Measurements from ENCODE around the gene CEP290.
A peak's percentile ranks its signal among the peaks of the same experiment; 100 is the strongest.

The CEP290 gene

DNA sequence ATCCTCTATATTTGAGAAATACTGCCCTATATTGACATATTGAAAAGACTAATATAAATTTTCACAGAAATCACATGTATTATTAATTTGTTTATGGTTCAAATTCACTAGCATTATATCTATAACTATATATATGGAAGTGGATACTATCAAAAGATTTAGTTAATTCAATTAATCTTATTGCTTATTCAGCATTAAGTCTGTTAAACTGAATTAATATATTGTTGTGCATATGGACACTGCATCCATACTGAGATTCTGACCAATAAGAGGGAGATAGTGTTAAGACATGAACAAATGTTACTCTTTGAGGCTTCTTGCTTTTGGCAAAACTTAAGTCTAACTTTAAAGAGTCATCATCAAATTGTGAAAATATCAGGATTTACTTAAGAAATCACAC is 60.6 kb downstream of the CEP290 start:
- no peak overlapping the region for H3K18ac ChIP-seq (ENCODE audit: low read depth in 1 of 2, low read length in 2 of 2)
- H3K27me3 ChIP-seq (ENCODE audit: control insufficient read depth in 1 of 2, insufficient read depth in 1 of 2, low read length in 2 of 2) = no peaks in the 10 kb centered on the region
- no peak overlapping the region for H2BK15ac ChIP-seq (ENCODE audit: low read depth, poor library complexity, severe bottlenecking)
- H3K9me3 ChIP-seq (ENCODE audit: control insufficient read depth, low read length) = no peaks in the 10 kb centered on the region
- peaks cover 7 to 85% of the 10 kb centered on the region in 2 experiments for H3K36me3 ChIP-seq (ENCODE audit: control insufficient read depth in 1 of 2, insufficient read depth in 2 of 2, low read depth in 1 of 2, low read length in 2 of 2)
- H3K79me1 ChIP-seq (replicated peaks; ENCODE audit: low read length, poor library complexity, severe bottlenecking) = peaks cover 2% of the 10 kb centered on the region
- H2BK5ac ChIP-seq (ENCODE audit: low read depth, low read length, poor library complexity, severe bottlenecking) = no peak overlapping the region
- H4K91ac ChIP-seq (ENCODE audit: low read length) = no peak overlapping the region
- no peak overlapping the region for H2AFZ ChIP-seq (ENCODE audit: low read depth, low read length)
- no peak overlapping the region for H3K23ac ChIP-seq (ENCODE audit: low read length in 2 of 2)
- H2BK120ac ChIP-seq (ENCODE audit: low read depth, low read length) = no peak overlapping the region
- no peak overlapping the region for H3K27ac ChIP-seq (ENCODE audit: low read length, poor library complexity, severe bottlenecking)
- H3K4me1 ChIP-seq (ENCODE audit: control insufficient read depth, insufficient read depth, low read depth, low read length) = no peaks in the 10 kb centered on the region
- no peak overlapping the region for H3K4me2 ChIP-seq (ENCODE audit: low read length, poor library complexity, severe bottlenecking)
- H2BK12ac ChIP-seq (ENCODE audit: low read length in 2 of 2) = no peak overlapping the region
- no peak overlapping the region for H4K8ac ChIP-seq (ENCODE audit: low read length)
- no peak overlapping the region for H2AK5ac ChIP-seq (ENCODE audit: low read length, severe bottlenecking)
- H3K9ac ChIP-seq (ENCODE audit: low read length) = no peak overlapping the region
- no peak overlapping the region for H3K4ac ChIP-seq (ENCODE audit: low read depth in 1 of 2, low read length in 2 of 2)
- H3K14ac ChIP-seq (ENCODE audit: low read length in 2 of 2) = no peak overlapping the region
- no peak for DNase-seq
- no peak overlapping the region for H3K4me3 ChIP-seq (ENCODE audit: insufficient read depth in 1 of 2, low read depth in 1 of 2, low read length in 2 of 2)

DNA sequence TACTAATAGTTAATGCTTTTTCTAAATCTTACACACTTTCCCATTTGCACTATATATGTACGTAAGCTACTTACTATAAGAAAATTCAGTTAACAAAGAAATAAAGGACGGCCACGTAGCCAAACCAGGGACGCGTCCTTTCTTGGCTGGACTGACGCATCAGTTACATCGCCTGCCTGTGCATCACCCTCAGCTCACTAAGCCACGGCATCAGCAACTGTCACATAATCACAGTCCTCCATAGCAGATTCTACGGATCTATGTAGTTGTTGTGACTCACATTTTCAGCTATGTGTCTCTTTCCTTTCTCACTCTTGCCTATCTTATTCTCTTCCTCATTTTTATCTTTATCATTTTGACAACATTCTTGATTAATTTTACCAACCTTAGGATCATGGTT is 74.6 kb downstream of the CEP290 start:
- 95% methylated on average over 9 of the region's 9 CpGs for WGBS

DNA sequence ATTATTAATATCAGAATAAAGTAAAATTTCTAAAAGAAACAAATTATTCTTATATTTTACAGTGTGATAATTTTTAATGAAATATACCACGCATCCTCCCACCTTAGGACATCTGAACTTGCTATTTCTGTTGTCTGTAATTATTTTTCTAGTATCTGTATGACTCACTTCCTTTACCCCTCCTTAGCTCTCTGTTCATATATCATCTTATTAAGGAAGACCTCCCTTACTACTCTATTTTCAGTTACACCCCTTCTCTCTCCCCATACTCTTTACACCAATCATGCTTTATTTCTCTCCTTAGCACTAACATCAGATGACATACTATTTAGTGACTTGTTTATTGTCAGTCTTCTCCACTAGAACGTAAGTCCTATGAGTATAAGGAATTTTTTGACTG is 78.5 kb downstream of the CEP290 start:
- Histone ChIP-seq H3K9ac (ENCODE audit: low read length) (no peak overlapping the region), H3K14ac (ENCODE audit: low read length in 2 of 2) (no peak overlapping the region), H3K9me3 (ENCODE audit: control insufficient read depth, low read length) (no peaks in the 10 kb centered on the region), H2AFZ (ENCODE audit: low read depth, low read length) (no peak overlapping the region), H2BK12ac (ENCODE audit: low read length in 2 of 2) (no peak overlapping the region), H2BK15ac (ENCODE audit: low read depth, poor library complexity, severe bottlenecking) (no peak overlapping the region), H3K4me2 (ENCODE audit: low read length, poor library complexity, severe bottlenecking) (no peak overlapping the region), H4K8ac (ENCODE audit: low read length) (no peak overlapping the region), H3K36me3 (ENCODE audit: control insufficient read depth in 1 of 2, insufficient read depth in 2 of 2, low read depth in 1 of 2, low read length in 2 of 2) (peaks cover 4 to 52% of the 10 kb centered on the region in 2 experiments), H4K91ac (ENCODE audit: low read length) (no peak overlapping the region), H3K27me3 (ENCODE audit: control insufficient read depth in 1 of 2, insufficient read depth in 1 of 2, low read length in 2 of 2) (no peaks in the 10 kb centered on the region), H3K4me3 (ENCODE audit: insufficient read depth in 1 of 2, low read depth in 1 of 2, low read length in 2 of 2) (no peak overlapping the region), H2BK120ac (ENCODE audit: low read depth, low read length) (no peak overlapping the region), H3K4me1 (ENCODE audit: control insufficient read depth, insufficient read depth, low read depth, low read length) (peaks cover under 1% of the 10 kb centered on the region), H2BK5ac (ENCODE audit: low read depth, low read length, poor library complexity, severe bottlenecking) (no peak overlapping the region), H3K79me1 (replicated peaks; ENCODE audit: low read length, poor library complexity, severe bottlenecking) (no peaks in the 10 kb centered on the region), H3K4ac (ENCODE audit: low read depth in 1 of 2, low read length in 2 of 2) (no peak overlapping the region), H2AK5ac (ENCODE audit: low read length, severe bottlenecking) (no peak overlapping the region), H3K18ac (ENCODE audit: low read depth in 1 of 2, low read length in 2 of 2) (no peak overlapping the region), H3K23ac (ENCODE audit: low read length in 2 of 2) (no peak overlapping the region), H3K27ac (ENCODE audit: low read length, poor library complexity, severe bottlenecking) (no peak overlapping the region)
- DNase-seq = peak; percentile 70
- no CpG with 5 or more reads among the region's 2 CpGs for WGBS

More for the DNA sequence above, 74.6 kb downstream of the CEP290 start:
- Histone ChIP-seq H2BK5ac (ENCODE audit: low read depth, low read length, poor library complexity, severe bottlenecking) (no peak overlapping the region), H3K18ac (ENCODE audit: low read depth in 1 of 2, low read length in 2 of 2) (no peak overlapping the region), H3K27ac (ENCODE audit: low read length, poor library complexity, severe bottlenecking) (no peak overlapping the region), H2BK15ac (ENCODE audit: low read depth, poor library complexity, severe bottlenecking) (no peak overlapping the region), H3K23ac (ENCODE audit: low read length in 2 of 2) (no peak overlapping the region), H4K8ac (ENCODE audit: low read length) (no peak overlapping the region), H3K4ac (ENCODE audit: low read depth in 1 of 2, low read length in 2 of 2) (no peak overlapping the region), H3K4me3 (ENCODE audit: insufficient read depth in 1 of 2, low read depth in 1 of 2, low read length in 2 of 2) (no peak overlapping the region), H3K36me3 (ENCODE audit: control insufficient read depth in 1 of 2, insufficient read depth in 2 of 2, low read depth in 1 of 2, low read length in 2 of 2) (peaks cover 0 to 61% of the 10 kb centered on the region in 2 experiments), H2BK12ac (ENCODE audit: low read length in 2 of 2) (no peak overlapping the region), H2BK120ac (ENCODE audit: low read depth, low read length) (no peak overlapping the region), H4K91ac (ENCODE audit: low read length) (no peak overlapping the region), H2AFZ (ENCODE audit: low read depth, low read length) (no peak overlapping the region), H2AK5ac (ENCODE audit: low read length, severe bottlenecking) (no peak overlapping the region), H3K4me2 (ENCODE audit: low read length, poor library complexity, severe bottlenecking) (no peak overlapping the region), H3K9me3 (ENCODE audit: control insufficient read depth, low read length) (no peaks in the 10 kb centered on the region), H3K27me3 (ENCODE audit: control insufficient read depth in 1 of 2, insufficient read depth in 1 of 2, low read length in 2 of 2) (no peaks in the 10 kb centered on the region), H3K9ac (ENCODE audit: low read length) (no peak overlapping the region), H3K79me1 (replicated peaks; ENCODE audit: low read length, poor library complexity, severe bottlenecking) (no peaks in the 10 kb centered on the region), H3K14ac (ENCODE audit: low read length in 2 of 2) (no peak overlapping the region), H3K4me1 (ENCODE audit: control insufficient read depth, insufficient read depth, low read depth, low read length) (no peaks in the 10 kb centered on the region)
- DNase-seq = no peak

DNA sequence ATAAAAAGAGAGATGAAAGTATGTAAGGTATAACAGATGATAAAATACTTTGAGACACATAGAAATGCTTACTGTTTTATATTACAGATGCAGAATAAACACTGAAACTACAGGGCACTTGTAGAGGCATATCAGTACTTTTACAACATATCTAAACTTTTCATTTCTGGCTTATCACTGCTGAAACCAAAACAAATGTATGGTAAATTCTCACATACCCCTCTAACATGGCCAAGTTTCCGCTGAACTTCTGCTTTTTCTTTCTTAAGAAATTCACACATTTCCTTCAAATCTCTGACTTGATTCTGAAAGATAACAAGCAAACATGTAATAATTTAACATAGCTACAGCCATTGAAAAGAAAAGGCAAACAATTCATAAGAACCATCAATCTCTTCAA is 79.4 kb downstream of the CEP290 start:
- no peak overlapping the region for H3K18ac ChIP-seq (ENCODE audit: low read depth in 1 of 2, low read length in 2 of 2)
- no peak overlapping the region for H2BK12ac ChIP-seq (ENCODE audit: low read length in 2 of 2)
- no peak overlapping the region for H3K27ac ChIP-seq (ENCODE audit: low read length, poor library complexity, severe bottlenecking)
- peaks cover 4 to 55% of the 10 kb centered on the region in 2 experiments for H3K36me3 ChIP-seq (ENCODE audit: control insufficient read depth in 1 of 2, insufficient read depth in 2 of 2, low read depth in 1 of 2, low read length in 2 of 2)
- no peak overlapping the region for H3K14ac ChIP-seq (ENCODE audit: low read length in 2 of 2)
- H3K4me3 ChIP-seq (ENCODE audit: insufficient read depth in 1 of 2, low read depth in 1 of 2, low read length in 2 of 2) = no peak overlapping the region
- peaks cover 3% of the 10 kb centered on the region for H3K4me1 ChIP-seq (ENCODE audit: control insufficient read depth, insufficient read depth, low read depth, low read length)
- H4K91ac ChIP-seq (ENCODE audit: low read length) = no peak overlapping the region
- H3K9me3 ChIP-seq (ENCODE audit: control insufficient read depth, low read length) = no peaks in the 10 kb centered on the region
- no peak overlapping the region for H2AFZ ChIP-seq (ENCODE audit: low read depth, low read length)
- H3K4ac ChIP-seq (ENCODE audit: low read depth in 1 of 2, low read length in 2 of 2) = no peak overlapping the region
- no peak overlapping the region for H3K4me2 ChIP-seq (ENCODE audit: low read length, poor library complexity, severe bottlenecking)
- no peak overlapping the region for H2BK15ac ChIP-seq (ENCODE audit: low read depth, poor library complexity, severe bottlenecking)
- H4K8ac ChIP-seq (ENCODE audit: low read length) = no peak overlapping the region
- H2BK5ac ChIP-seq (ENCODE audit: low read depth, low read length, poor library complexity, severe bottlenecking) = no peak overlapping the region
- H3K9ac ChIP-seq (ENCODE audit: low read length) = no peak overlapping the region
- no peak for DNase-seq
- H3K27me3 ChIP-seq (ENCODE audit: control insufficient read depth in 1 of 2, insufficient read depth in 1 of 2, low read length in 2 of 2) = no peaks in the 10 kb centered on the region
- H3K23ac ChIP-seq (ENCODE audit: low read length in 2 of 2) = no peak overlapping the region
- no peak overlapping the region for H2AK5ac ChIP-seq (ENCODE audit: low read length, severe bottlenecking)
- no peaks in the 10 kb centered on the region for H3K79me1 ChIP-seq (replicated peaks; ENCODE audit: low read length, poor library complexity, severe bottlenecking)
- H2BK120ac ChIP-seq (ENCODE audit: low read depth, low read length) = no peak overlapping the region
- 100% methylated on average over 1 of the region's 1 CpG for WGBS
